IPS-15b (cell line): ENCODE results near the gene ADAMTS8.
A peak's percentile ranks its signal among the peaks of the same experiment; 100 is the strongest.
"Not testable (repeated sequence)": the region's sequence is repeated elsewhere in the genome, so short reads cannot be mapped to it uniquely, and the experiment has no call there.

Source experiments
- H3K27me3 ChIP-seq: one replicate; pipeline ENCODE4 v1.6.1; 2013; ENCODE audit warnings: low read length; ENCODE audit not compliant: control insufficient read depth, insufficient read depth
- H3K36me3 ChIP-seq: one replicate; pipeline ENCODE4 v1.6.1; 2013; ENCODE audit warnings: low read length; ENCODE audit not compliant: control insufficient read depth, insufficient read depth
- H3K4me1 ChIP-seq: one replicate; pipeline ENCODE4 v1.6.1; 2013; ENCODE audit warnings: mild to moderate bottlenecking, low read length; ENCODE audit not compliant: control insufficient read depth, insufficient read depth
- H3K4me3 ChIP-seq: one replicate; pipeline ENCODE4 v1.5.1; 2013; ENCODE audit warnings: low read depth, low read length
- H3K9ac ChIP-seq: one replicate; pipeline ENCODE4 v1.6.1; 2013; ENCODE audit warnings: low read depth, mild to moderate bottlenecking, low read length
- H3K9me3 ChIP-seq: one replicate; pipeline ENCODE4 v1.6.1; 2013; ENCODE audit warnings: mild to moderate bottlenecking, low read length; ENCODE audit not compliant: control insufficient read depth, insufficient read depth

The ADAMTS8 gene

GRCh38 chr11:130448039-130448415, 19.6 kb upstream of the ADAMTS8 start:
- no peak overlapping the region for H3K9ac ChIP-seq

GRCh38 chr11:130445788-130446187, 17.4 kb upstream of the ADAMTS8 start:
- no peak overlapping the region for H3K9ac ChIP-seq
- no peak overlapping the region for H3K4me3 ChIP-seq
- no peaks in the 10 kb centered on the region for H3K36me3 ChIP-seq
- H3K27me3 ChIP-seq: peaks cover 47% of the 10 kb centered on the region
- H3K4me1 ChIP-seq: peaks cover 3% of the 10 kb centered on the region
- no peaks in the 10 kb centered on the region for H3K9me3 ChIP-seq

More at GRCh38 chr11:130448039-130448415, 19.6 kb upstream of the ADAMTS8 start:
- Histone ChIP-seq H3K36me3 (no peaks in the 10 kb centered on the region), H3K4me3 (peak overlapping the region; percentile 65), H3K4me1 (peaks cover 3% of the 10 kb centered on the region), H3K9me3 (no peaks in the 10 kb centered on the region), H3K27me3 (peaks cover 66% of the 10 kb centered on the region)

GRCh38 chr11:130442737-130443136, 14.3 kb upstream of the ADAMTS8 start:
- H3K27me3 ChIP-seq: peaks cover 31% of the 10 kb centered on the region
- no peaks in the 10 kb centered on the region for H3K9me3 ChIP-seq
- no peak overlapping the region for H3K9ac ChIP-seq
- no peak overlapping the region for H3K4me3 ChIP-seq
- H3K4me1 ChIP-seq: no peaks in the 10 kb centered on the region
- H3K36me3 ChIP-seq: no peaks in the 10 kb centered on the region

- H3K9ac ChIP-seq: no peak overlapping the region
- H3K9me3 ChIP-seq: no peaks in the 10 kb centered on the region
- no peaks in the 10 kb centered on the region for H3K4me1 ChIP-seq
- no peak overlapping the region for H3K4me3 ChIP-seq
- peaks cover 26% of the 10 kb centered on the region for H3K27me3 ChIP-seq
- no peaks in the 10 kb centered on the region for H3K36me3 ChIP-seq
These were observed 13.3 kb upstream of the ADAMTS8 start for GRCh38 chr11:130441719-130442118.

GRCh38 chr11:130439876-130440275, 11.5 kb upstream of the ADAMTS8 start:
- no peak overlapping the region for H3K9ac ChIP-seq
- H3K27me3 ChIP-seq: peaks cover 9% of the 10 kb centered on the region
- no peaks in the 10 kb centered on the region for H3K9me3 ChIP-seq
- H3K4me1 ChIP-seq: no peaks in the 10 kb centered on the region
- H3K4me3 ChIP-seq: no peak overlapping the region
- no peaks in the 10 kb centered on the region for H3K36me3 ChIP-seq

GRCh38 chr11:130439160-130439519, 10.7 kb upstream of the ADAMTS8 start:
- Histone ChIP-seq H3K4me1 (no peaks in the 10 kb centered on the region), H3K36me3 (no peaks in the 10 kb centered on the region), H3K4me3 (no peak overlapping the region), H3K27me3 (peaks cover 9% of the 10 kb centered on the region), H3K9me3 (no peaks in the 10 kb centered on the region), H3K9ac (no peak overlapping the region)

GRCh38 chr11:130438401-130439159, 10.2 kb upstream of the ADAMTS8 start:
- H3K36me3 ChIP-seq, H3K4me1 ChIP-seq, H3K27me3 ChIP-seq, H3K4me3 ChIP-seq, H3K9ac ChIP-seq, H3K9me3 ChIP-seq: not testable (repeated sequence)

- H3K4me1 ChIP-seq: no peaks in the 10 kb centered on the region
- no peaks in the 10 kb centered on the region for H3K36me3 ChIP-seq
- no peak overlapping the region for H3K9ac ChIP-seq
- H3K27me3 ChIP-seq: peaks cover 5% of the 10 kb centered on the region
- no peak overlapping the region for H3K4me3 ChIP-seq
- H3K9me3 ChIP-seq: no peaks in the 10 kb centered on the region
These were observed 9.4 kb upstream of the ADAMTS8 start for GRCh38 chr11:130437848-130438247.

GRCh38 chr11:130436171-130436570, 7.8 kb upstream of the ADAMTS8 start:
- no peaks in the 10 kb centered on the region for H3K36me3 ChIP-seq
- no peaks in the 10 kb centered on the region for H3K4me1 ChIP-seq
- H3K4me3 ChIP-seq: no peak overlapping the region
- H3K9me3 ChIP-seq: no peaks in the 10 kb centered on the region
- peaks cover 3% of the 10 kb centered on the region for H3K27me3 ChIP-seq
- no peak overlapping the region for H3K9ac ChIP-seq

GRCh38 chr11:130435671-130436070, 7.3 kb upstream of the ADAMTS8 start:
- Histone ChIP-seq H3K27me3 (peaks cover 2% of the 10 kb centered on the region), H3K4me3 (no peak overlapping the region), H3K9me3 (no peaks in the 10 kb centered on the region), H3K36me3 (no peaks in the 10 kb centered on the region), H3K4me1 (no peaks in the 10 kb centered on the region), H3K9ac (no peak overlapping the region)

- Histone ChIP-seq H3K4me1 (no peaks in the 10 kb centered on the region), H3K9me3 (no peaks in the 10 kb centered on the region), H3K9ac (no peak overlapping the region), H3K36me3 (no peaks in the 10 kb centered on the region), H3K27me3 (peaks cover 11% of the 10 kb centered on the region), H3K4me3 (peak overlapping the region; percentile 56)
These were observed 6.3 kb upstream of the ADAMTS8 start for GRCh38 chr11:130434521-130435223.

GRCh38 chr11:130433357-130433756, 4.9 kb upstream of the ADAMTS8 start:
- Histone ChIP-seq H3K27me3 (peaks cover 23% of the 10 kb centered on the region), H3K4me3 (no peak overlapping the region)

More at GRCh38 chr11:130433357-130433756, 4.9 kb upstream of the ADAMTS8 start:
- H3K4me1 ChIP-seq: no peaks in the 10 kb centered on the region
- no peak overlapping the region for H3K9ac ChIP-seq
- H3K36me3 ChIP-seq: no peaks in the 10 kb centered on the region
- no peaks in the 10 kb centered on the region for H3K9me3 ChIP-seq
